K562 (cell line): ENCODE data around the gene CD38. TPM values are rescaled to one million over a fixed set of nuclear protein-coding genes. Genes with fewer than 3 reads are reported as not detected.

Experiments used
- HDAC1 ChIP-seq, 2 experiments: fragments of 450-650 bp; IDR thresholded peaks; 2 replicates each; pipeline ENCODE4 v1.6.1; 2016 to 2017; ENCODE audit warnings: inconsistent platforms in 1 of 2, mild to moderate bottlenecking in 1 of 2, moderate library complexity in 1 of 2
- ILK ChIP-seq: fragments of 450-650 bp; IDR thresholded peaks from 2 replicates; pipeline ENCODE4 v1.6.1; 2016; ENCODE audit warnings: missing genetic modification characterization, low read depth, mild to moderate bottlenecking, missing compliant biosample characterization, moderate library complexity, borderline replicate concordance
- KLF13 ChIP-seq: fragments of 450-650 bp; IDR thresholded peaks from 2 replicates; pipeline ENCODE4 v1.6.1; 2016; ENCODE audit warnings: missing genetic modification characterization, low read depth, mild to moderate bottlenecking, missing compliant biosample characterization, moderate library complexity, borderline replicate concordance
- REST ChIP-seq, 2 experiments: fragments of 450-650 bp; formaldehyde crosslinking in 1 of 2; IDR thresholded peaks; 2 replicates each; pipeline versions ENCODE4 v1.4.0 to v1.6.1; 2014 to 2020; ENCODE audit warnings: mild to moderate bottlenecking in 2 of 2, borderline replicate concordance in 1 of 2, low read depth in 1 of 2
- polyA plus RNA-seq, 8 experiments: library from polyadenylated mRNA; depleted of rRNA in 4 of 8; stranded (reverse) in 5 of 8; unstranded in 3 of 8; fragments of >200 nt; fragmentation: Nextera tagmentation in 2 of 8; fragmentation: Illumina TruSeq in 1 of 8; extraction: Ambion mirVana in 2 of 8; extraction: Trizol in 1 of 8; gene quantifications; 2 replicates each; pipeline versions ENCODE4 v1.2.1 to v1.2.3, GENCODE V29; 2011 to 2014; ENCODE audit warnings: inconsistent platforms in 1 of 8, missing spikeins in 1 of 8
- total RNA-seq, 7 experiments: library from RNA; depleted of rRNA in 6 of 7; stranded (reverse); fragments of >200 nt in 6 of 7; fragmentation: Illumina TruSeq in 2 of 7; extraction: Trizol in 2 of 7; gene quantifications; 2 replicates each; pipeline versions ENCODE4 v1.2.1 to v1.2.3, GENCODE V29; 2011 to 2021; ENCODE audit warnings: low replicate concordance in 1 of 7
- TF ChIP-seq, protein P1 (sequence below): fragments of 450-650 bp; IDR thresholded peaks from 2 replicates; pipeline ENCODE4 v1.7.0; 2016; ENCODE audit warnings: borderline replicate concordance
- TF ChIP-seq, protein P2 (sequence below): fragments of 450-650 bp; IDR thresholded peaks from 2 replicates; pipeline ENCODE4 v1.6.1; 2016

CD38 gene
- total and polyA plus RNA-seq, 9 of the 15 experiments (the other 6 are each of a cell fraction or from before 2014, with no cell fraction given) = 0.04 to 0.06 (median 0.04) TPM; not detected in 5

- TF ChIP-seq REST (IDR thresholded peaks at IDR 0.05; ENCODE audit: borderline replicate concordance) = no peak
- no peak for TF ChIP-seq REST (CRISPR knock-in tag; IDR thresholded peaks at IDR 0.05; ENCODE audit: low read depth)
- TF ChIP-seq, protein P1, sequence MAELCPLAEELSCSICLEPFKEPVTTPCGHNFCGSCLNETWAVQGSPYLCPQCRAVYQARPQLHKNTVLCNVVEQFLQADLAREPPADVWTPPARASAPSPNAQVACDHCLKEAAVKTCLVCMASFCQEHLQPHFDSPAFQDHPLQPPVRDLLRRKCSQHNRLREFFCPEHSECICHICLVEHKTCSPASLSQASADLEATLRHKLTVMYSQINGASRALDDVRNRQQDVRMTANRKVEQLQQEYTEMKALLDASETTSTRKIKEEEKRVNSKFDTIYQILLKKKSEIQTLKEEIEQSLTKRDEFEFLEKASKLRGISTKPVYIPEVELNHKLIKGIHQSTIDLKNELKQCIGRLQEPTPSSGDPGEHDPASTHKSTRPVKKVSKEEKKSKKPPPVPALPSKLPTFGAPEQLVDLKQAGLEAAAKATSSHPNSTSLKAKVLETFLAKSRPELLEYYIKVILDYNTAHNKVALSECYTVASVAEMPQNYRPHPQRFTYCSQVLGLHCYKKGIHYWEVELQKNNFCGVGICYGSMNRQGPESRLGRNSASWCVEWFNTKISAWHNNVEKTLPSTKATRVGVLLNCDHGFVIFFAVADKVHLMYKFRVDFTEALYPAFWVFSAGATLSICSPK = no peak
- TF ChIP-seq ILK (tag) = no peak
- TF ChIP-seq, protein P2, sequence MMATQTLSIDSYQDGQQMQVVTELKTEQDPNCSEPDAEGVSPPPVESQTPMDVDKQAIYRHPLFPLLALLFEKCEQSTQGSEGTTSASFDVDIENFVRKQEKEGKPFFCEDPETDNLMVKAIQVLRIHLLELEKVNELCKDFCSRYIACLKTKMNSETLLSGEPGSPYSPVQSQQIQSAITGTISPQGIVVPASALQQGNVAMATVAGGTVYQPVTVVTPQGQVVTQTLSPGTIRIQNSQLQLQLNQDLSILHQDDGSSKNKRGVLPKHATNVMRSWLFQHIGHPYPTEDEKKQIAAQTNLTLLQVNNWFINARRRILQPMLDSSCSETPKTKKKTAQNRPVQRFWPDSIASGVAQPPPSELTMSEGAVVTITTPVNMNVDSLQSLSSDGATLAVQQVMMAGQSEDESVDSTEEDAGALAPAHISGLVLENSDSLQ = no peak
- no peak for TF ChIP-seq HDAC1 (IDR thresholded peaks at IDR 0.05)
- TF ChIP-seq KLF13 = no peak
Observed at GRCh38 chr4:15753786-15754185, 24.3 kb upstream of the CD38 start (continued).
